ENCODE results near the gene UBE2N. TPM values are rescaled to one million over a fixed set of nuclear protein-coding genes. Genes with fewer than 3 reads are reported as not detected.
A peak's percentile ranks its signal among the peaks of the same experiment; 100 is the strongest.
"Not testable (repeated sequence)": the region's sequence is repeated elsewhere in the genome, so short reads cannot be mapped to it uniquely, and the experiment has no call there.

The UBE2N gene
- total RNA-seq, 2 experiments from 2014 or later = 177 TPM

DNA sequence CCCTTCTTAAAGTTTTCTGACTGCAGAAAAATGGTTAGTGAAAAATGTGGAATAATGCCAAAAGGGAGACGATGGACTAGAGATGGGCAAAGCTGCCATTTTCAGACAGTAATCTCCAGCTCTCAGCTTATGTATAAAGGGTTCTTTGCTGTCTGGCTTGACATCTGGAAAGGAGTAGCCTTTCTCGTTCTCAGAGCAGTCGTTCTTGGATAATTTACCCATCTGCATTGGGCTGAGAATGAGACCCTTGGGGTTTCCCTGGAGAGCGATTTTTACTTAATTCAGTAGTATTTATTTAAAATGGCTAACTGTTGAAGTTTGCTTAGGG lies 62.8 kb downstream of the UBE2N start:
- ChIA-PET CTCF (interaction anchor here (1.0 to 3.2 kb wide), 4 partner anchors 41 to 281 kb away, joined by 3 to 27 read pairs (median 8); partner anchors contain the start of gene UBE2N), POLR2A (interaction anchor here (0.7 to 1.2 kb wide), 3 partner anchors 8 to 11 kb away, joined by 3 to 5 read pairs (median 3); no protein-coding TSS in a partner anchor)
- DNase-seq = no peak
- H3K36me3 Mint-ChIP-seq = peaks cover 11% of the 10 kb centered on the region
- no peaks in the 10 kb centered on the region for H3K27me3 Mint-ChIP-seq
- peak overlapping the region; percentile 99 for H3K27ac Mint-ChIP-seq
- no peaks in the 10 kb centered on the region for H3K9me3 Mint-ChIP-seq
- H3K4me1 Mint-ChIP-seq (ENCODE audit: low read depth) = peaks cover 43% of the 10 kb centered on the region
- H3K4me3 Mint-ChIP-seq = peak overlapping the region; percentile 99
- intact Hi-C loops (cut with micrococcal nuclease) = loop anchor here (5.0 kb wide), 2 partner anchors 212 to 298 kb away; partner anchors contain the start of gene CRADD

DNA sequence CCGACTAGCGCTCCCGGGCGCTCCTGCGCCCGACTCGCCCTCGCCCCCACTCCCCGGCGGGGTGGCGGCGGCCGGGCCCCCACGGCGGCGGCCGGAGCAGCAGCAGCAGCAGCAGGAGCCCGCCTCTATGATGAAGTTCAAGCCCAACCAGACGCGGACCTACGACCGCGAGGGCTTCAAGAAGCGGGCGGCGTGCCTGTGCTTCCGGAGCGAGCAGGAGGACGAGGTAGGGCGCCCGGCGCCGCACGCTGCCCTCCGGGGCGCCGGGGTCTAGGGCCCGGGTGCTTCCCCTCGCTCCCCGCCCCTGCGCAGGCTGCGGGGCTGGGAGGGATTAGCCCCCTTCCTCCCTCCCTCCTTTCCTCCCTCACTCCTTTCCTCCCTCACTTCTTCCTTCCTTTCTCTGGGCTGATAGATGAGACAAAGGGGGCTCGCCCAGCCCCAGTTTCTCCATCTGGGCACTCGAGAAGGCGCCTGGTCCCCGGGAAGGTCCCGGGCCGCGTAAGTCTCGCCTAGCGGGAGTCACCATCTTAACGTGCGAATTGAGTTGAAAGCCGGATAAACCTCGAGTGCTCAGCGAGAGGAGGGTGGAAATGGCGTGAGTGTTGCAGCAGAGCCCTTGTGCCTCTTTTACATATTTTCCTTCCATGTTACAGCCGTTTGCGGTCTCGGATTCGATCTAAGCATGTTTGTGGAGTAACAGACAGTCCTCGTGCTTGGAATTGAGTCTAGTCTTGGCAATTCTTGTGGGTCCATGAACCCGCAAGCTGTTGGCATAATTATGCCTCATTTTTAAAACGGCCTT lies 63.4 kb downstream of the UBE2N start:
- ChIA-PET CTCF (interaction anchor here (1.0 to 3.2 kb wide), 4 partner anchors 18 to 63 kb away, joined by 3 to 27 read pairs (median 3); partner anchors contain the start of gene UBE2N), POLR2A (interaction anchor here (1.0 to 1.2 kb wide), 2 partner anchors 9 to 11 kb away, joined by 3 to 5 read pairs; no protein-coding TSS in a partner anchor)
- not testable (repeated sequence) for H3K27me3 Mint-ChIP-seq, H3K36me3 Mint-ChIP-seq, H3K9me3 Mint-ChIP-seq
- peak overlapping the region; percentile 99 for H3K27ac Mint-ChIP-seq
- peak overlapping the region; percentile 99 for H3K4me3 Mint-ChIP-seq
- peaks cover 38% of the 10 kb centered on the region for H3K4me1 Mint-ChIP-seq (ENCODE audit: low read depth)
- peak; percentile 74 for DNase-seq
- intact Hi-C loops (cut with micrococcal nuclease) = loop anchor here (5.0 kb wide), 2 partner anchors 211 to 299 kb away; partner anchors contain the start of gene CRADD

DNA sequence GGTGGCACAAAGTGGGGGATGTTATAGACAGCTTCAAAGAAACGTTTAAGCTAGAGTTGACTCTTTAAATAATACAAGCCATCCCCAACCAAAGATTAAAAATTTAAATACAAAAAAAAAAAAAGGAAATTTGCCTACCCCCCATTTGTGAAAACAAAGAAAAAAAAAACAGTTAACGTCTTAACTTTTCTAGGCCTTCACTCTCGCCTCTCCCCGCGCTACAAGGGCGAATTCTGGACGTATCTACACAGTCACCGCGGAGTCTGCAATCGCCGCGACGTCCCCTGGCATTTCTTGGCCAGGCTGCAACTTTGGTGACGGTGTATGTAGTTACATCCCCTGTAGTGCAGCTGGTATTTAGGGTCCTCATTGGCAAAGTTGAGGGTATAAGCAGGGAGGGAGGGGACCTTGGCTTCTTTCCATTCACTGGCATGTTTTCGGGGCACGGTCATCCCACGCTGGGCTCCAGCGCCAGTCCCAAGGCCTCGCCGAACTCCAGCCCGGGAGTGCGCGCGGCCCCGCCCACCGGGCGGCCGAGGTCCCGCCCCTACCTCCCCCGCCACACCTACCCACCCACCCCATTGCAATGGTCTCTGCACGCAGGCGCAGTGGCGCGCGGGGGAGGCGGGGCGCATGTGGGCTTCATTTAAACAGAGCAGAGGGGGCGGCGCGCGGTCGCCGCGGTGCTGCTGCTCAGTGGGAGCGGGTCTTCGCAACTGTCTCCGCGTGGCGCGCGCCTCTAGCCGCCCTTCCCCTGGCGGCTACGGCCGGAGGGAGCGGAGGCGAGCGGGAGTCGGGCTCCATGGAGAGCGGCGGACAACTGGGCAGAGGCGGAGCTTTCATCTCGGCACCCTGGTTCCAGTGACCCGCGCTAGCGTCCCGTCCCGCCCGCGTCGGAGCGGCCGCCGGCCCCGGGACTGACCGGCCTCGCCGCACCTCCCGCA lies 64.2 kb downstream of the UBE2N start, which contains the start of gene NUDT4:
Gene NUDT4, plus strand, starts transcription at position 674 of the 944 bp plus-strand sequence. CDS start 398 bp downstream, outside the sequence.
- no peaks in the 10 kb centered on the region for H3K9me3 Mint-ChIP-seq
- ChIA-PET CTCF (interaction anchor here (0.9 to 1.7 kb wide), 4 partner anchors 19 to 724 kb away, joined by 3 to 5 read pairs (median 3); no protein-coding TSS in a partner anchor), POLR2A (no interaction called here)
- H3K27me3 Mint-ChIP-seq = peaks cover 4% of the 10 kb centered on the region
- peak within 1 kb of the TSS; percentile 99 for H3K27ac Mint-ChIP-seq
- peak; percentile 97 for DNase-seq
- peaks cover 9% of the 10 kb centered on the region for H3K36me3 Mint-ChIP-seq
- peak within 1 kb of the TSS; percentile 99 for H3K4me3 Mint-ChIP-seq
- intact Hi-C loops (cut with micrococcal nuclease) = loop anchor here (1.0 to 5.0 kb wide), 5 partner anchors 65 to 448 kb away; partner anchors contain the start of genes CRADD and EEA1
- H3K4me1 Mint-ChIP-seq (ENCODE audit: low read depth) = peaks cover 31% of the 10 kb centered on the region

DNA sequence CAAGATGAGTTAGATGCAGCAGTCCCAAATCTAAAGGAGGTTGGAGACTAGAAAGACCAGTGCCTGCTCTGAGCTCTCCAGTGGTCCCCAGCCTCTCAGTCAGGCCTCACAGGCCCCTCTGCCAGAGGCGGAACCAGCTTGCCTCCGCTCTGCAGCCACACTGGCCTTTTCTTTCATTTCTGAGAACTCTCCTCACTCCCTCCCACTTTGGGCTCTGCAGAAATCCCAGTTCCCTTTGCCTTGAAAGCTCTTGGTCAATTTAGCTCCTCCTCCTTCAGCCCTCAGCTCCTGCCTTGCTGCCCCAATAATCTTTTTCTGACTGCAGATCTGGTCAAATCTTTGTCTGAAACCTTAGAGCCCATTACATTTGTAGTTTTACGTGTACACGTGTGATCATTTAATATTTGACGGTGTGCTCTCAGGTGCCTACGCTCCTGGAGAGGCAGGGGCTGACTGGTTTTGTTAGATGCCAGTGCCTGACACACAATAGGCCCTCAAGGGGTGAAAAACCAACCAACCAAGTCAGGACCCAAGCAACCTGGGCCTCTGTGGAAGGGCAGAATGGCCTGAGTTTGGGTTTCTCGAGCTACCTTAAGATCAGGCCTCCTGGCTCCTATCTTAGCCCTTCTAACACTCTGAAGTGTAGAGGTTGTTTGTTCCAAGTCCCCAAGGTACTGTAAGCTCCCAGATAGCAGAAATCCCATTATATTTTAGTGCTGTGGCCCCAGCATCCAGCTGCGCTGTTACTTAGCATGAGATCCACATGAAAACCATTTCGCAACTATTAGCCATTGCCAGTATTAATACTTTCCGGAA lies 65.1 kb downstream of the UBE2N start:
- intact Hi-C loops (cut with micrococcal nuclease) = loop anchor here (1.0 to 5.0 kb wide), 5 partner anchors 66 to 447 kb away; partner anchors contain the start of genes CRADD and EEA1
- ChIA-PET POLR2A (no interaction called here), CTCF (interaction anchor here (0.9 to 2.1 kb wide), 5 partner anchors 21 to 725 kb away, joined by 3 to 6 read pairs (median 5); no protein-coding TSS in a partner anchor)
- H3K36me3 Mint-ChIP-seq = peaks cover 9% of the 10 kb centered on the region
- peaks cover 24% of the 10 kb centered on the region for H3K4me1 Mint-ChIP-seq (ENCODE audit: low read depth)
- peak overlapping the region; percentile 20 for H3K4me3 Mint-ChIP-seq
- H3K27me3 Mint-ChIP-seq = peaks cover 4% of the 10 kb centered on the region
- no peaks in the 10 kb centered on the region for H3K9me3 Mint-ChIP-seq
- DNase-seq = no peak
- H3K27ac Mint-ChIP-seq = no peak overlapping the region

DNA sequence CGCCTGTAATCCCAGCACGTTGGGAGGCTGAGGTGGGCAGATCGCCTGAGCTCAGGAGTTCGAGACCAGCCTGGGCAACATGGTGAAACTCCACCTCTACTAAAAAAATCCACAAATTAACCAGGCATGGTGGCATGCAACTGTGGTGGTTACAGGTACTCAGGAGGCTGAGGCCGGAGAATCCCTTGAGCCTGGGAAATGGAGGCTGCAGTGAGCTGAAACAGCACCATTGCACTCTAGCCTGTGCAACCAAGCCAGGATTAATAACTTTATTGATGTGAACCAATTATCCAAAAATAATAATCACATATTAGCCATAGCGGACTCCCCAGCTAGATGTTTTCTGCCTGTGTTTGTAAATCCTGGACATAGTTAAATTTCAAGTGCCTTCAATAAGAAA lies 65.8 kb downstream of the UBE2N start:
- Mint-ChIP-seq H3K4me3 (no peak overlapping the region), H3K9me3 (no peaks in the 10 kb centered on the region), H3K4me1 (ENCODE audit: low read depth) (peaks cover 16% of the 10 kb centered on the region), H3K36me3 (peaks cover 5% of the 10 kb centered on the region), H3K27me3 (peaks cover 4% of the 10 kb centered on the region), H3K27ac (no peak overlapping the region)
- DNase-seq = no peak
- CTCF ChIA-PET = interaction anchor here (1.0 to 2.1 kb wide), 4 partner anchors 21 to 389 kb away, joined by 3 to 6 read pairs (median 5); no protein-coding TSS in a partner anchor
- intact Hi-C loops (cut with micrococcal nuclease) = loop anchor here (5.0 kb wide), 2 partner anchors 209 to 301 kb away; partner anchors contain the start of gene CRADD
- POLR2A ChIA-PET = no interaction called here

DNA sequence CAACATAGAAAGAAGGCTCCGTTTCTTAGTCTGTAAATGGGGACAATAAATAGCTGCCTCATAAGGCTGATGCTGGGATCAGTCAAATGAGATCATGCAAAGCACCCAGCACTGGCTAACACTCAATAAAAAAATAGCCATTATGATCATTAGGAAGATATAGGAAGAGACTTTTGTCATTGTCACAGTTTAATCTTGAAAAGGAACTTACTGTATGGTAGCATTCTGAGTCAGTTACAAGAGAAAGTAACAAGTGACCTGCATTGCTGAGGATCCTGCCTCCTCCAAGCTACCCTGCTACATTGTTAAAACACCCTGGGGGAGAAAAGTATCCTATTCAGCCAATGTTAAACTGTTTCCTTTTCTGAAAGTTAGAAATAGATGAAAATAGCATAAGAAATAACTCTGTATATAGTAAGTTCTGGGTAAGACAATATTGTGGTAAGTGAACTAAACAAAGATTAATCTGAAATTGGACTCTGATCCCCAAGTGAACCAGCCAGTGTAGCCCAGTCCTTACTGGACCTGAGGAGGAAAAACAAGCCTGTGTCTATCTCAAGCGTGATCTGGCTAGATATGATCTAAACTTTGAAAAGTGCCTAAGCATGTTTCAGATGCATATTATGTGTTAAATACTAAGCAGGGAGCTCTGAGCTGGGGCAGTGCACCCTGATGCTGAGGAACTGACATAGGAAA lies 67.6 kb downstream of the UBE2N start:
- no peak overlapping the region for H3K27ac Mint-ChIP-seq
- POLR2A ChIA-PET = no interaction called here
- peaks cover 5% of the 10 kb centered on the region for H3K36me3 Mint-ChIP-seq
- intact Hi-C loops (cut with micrococcal nuclease) = no loop called here
- peaks cover 7% of the 10 kb centered on the region for H3K4me1 Mint-ChIP-seq (ENCODE audit: low read depth)
- H3K9me3 Mint-ChIP-seq = no peaks in the 10 kb centered on the region
- DNase-seq = no peak
- CTCF ChIA-PET = interaction anchor here (0.6 kb wide), 1 partner anchor 198 kb away, joined by 3 read pairs; no protein-coding TSS in a partner anchor
- no peak overlapping the region for H3K4me3 Mint-ChIP-seq
- H3K27me3 Mint-ChIP-seq = peaks cover 4% of the 10 kb centered on the region

DNA sequence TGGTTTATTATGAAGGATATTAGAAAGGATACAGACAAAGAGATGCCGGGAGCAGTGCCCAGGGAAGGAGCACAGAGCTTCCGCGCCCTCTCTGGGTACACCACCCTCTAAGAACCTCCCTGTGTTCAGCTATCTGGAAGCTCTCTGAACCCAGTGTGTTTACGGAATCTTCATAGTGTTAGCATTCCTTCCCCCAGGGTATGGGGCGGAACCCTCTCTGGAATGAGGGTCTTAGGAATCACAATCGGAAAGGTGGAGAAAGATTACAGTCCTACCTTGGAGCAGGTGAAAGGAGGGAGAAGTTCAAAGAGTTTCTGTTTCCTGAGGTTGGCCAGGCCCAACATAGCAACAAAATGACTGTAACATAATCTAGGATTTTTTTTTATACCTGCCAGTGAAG lies 70.8 kb downstream of the UBE2N start:
- H3K9me3 Mint-ChIP-seq = no peaks in the 10 kb centered on the region
- CTCF ChIA-PET = interaction anchor here (1.2 kb wide), 1 partner anchor 26 kb away, joined by 3 read pairs; no protein-coding TSS in a partner anchor
- POLR2A ChIA-PET = interaction anchor here (0.6 kb wide), 1 partner anchor 8 kb away, joined by 3 read pairs; no protein-coding TSS in a partner anchor
- peaks cover 3% of the 10 kb centered on the region for H3K4me1 Mint-ChIP-seq (ENCODE audit: low read depth)
- DNase-seq = no peak
- intact Hi-C loops (cut with micrococcal nuclease) = no loop called here
- peaks cover 4% of the 10 kb centered on the region for H3K27me3 Mint-ChIP-seq
- no peak overlapping the region for H3K4me3 Mint-ChIP-seq
- H3K27ac Mint-ChIP-seq = no peak overlapping the region
- no peaks in the 10 kb centered on the region for H3K36me3 Mint-ChIP-seq

DNA sequence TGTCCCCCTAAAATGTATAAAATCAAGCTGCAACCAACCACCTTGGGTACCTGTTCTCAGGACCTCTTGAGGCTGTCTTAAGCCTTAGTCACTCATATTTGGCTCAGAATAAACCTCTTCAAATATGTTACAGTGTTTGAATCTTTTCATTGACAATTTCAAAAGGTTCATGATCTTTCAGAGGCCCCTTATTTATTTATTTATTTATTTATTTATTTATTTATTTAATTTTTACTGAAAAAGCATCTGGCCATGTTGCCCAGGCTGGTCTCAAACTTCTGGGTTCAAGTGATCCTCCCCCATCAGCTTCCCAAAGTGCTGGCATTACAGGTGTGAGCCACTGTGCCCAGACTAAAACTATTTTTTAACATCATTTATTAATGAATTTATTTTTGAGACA lies 72.2 kb downstream of the UBE2N start:
- peaks cover 4% of the 10 kb centered on the region for H3K4me1 Mint-ChIP-seq (ENCODE audit: low read depth)
- no peaks in the 10 kb centered on the region for H3K9me3 Mint-ChIP-seq
- ChIA-PET POLR2A (no interaction called here), CTCF (no interaction called here)
- H3K27ac Mint-ChIP-seq = no peak overlapping the region
- H3K36me3 Mint-ChIP-seq = no peaks in the 10 kb centered on the region
- intact Hi-C loops (cut with micrococcal nuclease) = no loop called here
- DNase-seq = no peak
- H3K27me3 Mint-ChIP-seq = peaks cover 4% of the 10 kb centered on the region
- H3K4me3 Mint-ChIP-seq = no peak overlapping the region

DNA sequence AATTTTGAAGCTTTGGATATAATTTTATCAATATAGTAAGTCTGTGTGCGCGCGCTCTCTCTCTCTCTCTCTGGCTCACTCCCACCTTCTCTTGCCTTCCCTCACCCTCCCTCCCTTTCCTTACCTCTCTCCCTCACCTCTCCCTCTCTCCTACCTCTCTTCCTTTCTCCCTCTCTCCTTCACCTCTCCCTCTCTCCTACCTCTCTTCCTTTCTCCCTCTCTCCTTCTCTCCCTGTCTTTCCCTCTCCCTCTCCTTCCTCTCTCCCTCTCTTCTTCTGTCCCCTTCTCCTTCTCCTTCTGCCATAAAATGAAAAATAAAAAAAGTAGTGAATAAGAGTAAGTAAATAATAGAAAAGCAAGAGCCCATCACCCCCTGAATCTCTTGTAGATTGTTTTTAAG lies 73.0 kb downstream of the UBE2N start:
- peaks cover 7% of the 10 kb centered on the region for H3K4me1 Mint-ChIP-seq (ENCODE audit: low read depth)
- no peak overlapping the region for H3K4me3 Mint-ChIP-seq
- POLR2A ChIA-PET = no interaction called here
- no peaks in the 10 kb centered on the region for H3K9me3 Mint-ChIP-seq
- peaks cover 4% of the 10 kb centered on the region for H3K27me3 Mint-ChIP-seq
- CTCF ChIA-PET = no interaction called here
- intact Hi-C loops (cut with micrococcal nuclease) = no loop called here
- H3K36me3 Mint-ChIP-seq = no peaks in the 10 kb centered on the region
- no peak for DNase-seq
- no peak overlapping the region for H3K27ac Mint-ChIP-seq

DNA sequence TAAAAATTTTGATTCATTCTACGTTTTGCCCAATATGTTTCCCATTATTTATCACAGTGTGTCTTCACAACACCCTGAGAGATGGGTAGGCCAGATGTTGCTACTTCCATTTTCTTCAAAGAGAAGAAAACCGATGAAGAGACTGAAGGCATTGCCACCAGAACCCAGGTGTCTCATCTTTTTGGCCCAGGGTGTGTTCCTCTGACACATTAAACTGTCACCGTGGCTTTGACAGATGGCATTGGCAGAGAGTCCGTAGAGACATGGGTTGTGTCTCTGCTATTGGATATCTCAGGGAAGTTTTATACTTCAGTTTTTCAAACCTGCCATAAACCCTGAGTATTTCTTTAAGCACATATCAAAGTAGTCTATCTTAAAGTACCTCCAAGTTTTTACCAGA lies 75.3 kb downstream of the UBE2N start:
- Mint-ChIP-seq H3K27me3 (no peaks in the 10 kb centered on the region), H3K27ac (no peak overlapping the region), H3K9me3 (no peaks in the 10 kb centered on the region), H3K4me1 (ENCODE audit: low read depth) (peaks cover 8% of the 10 kb centered on the region), H3K4me3 (no peak overlapping the region), H3K36me3 (no peaks in the 10 kb centered on the region)
- POLR2A ChIA-PET = no interaction called here
- CTCF ChIA-PET = no interaction called here
- intact Hi-C loops (cut with micrococcal nuclease) = no loop called here
- DNase-seq = no peak
